Neural progenitor cell (in vitro differentiated cells): ENCODE results near the gene MYH3. TPM values are rescaled to one million over a fixed set of nuclear protein-coding genes. Genes with fewer than 3 reads are reported as not detected.
"Not testable (repeated sequence)": the region's sequence is repeated elsewhere in the genome, so short reads cannot be mapped to it uniquely, and the experiment has no call there.

Experiments
- DNase-seq: peaks from one replicate; pipeline ENCODE4 v3.0.0-alpha.2; 2016; ENCODE audit warnings: low spot score
- H2AFZ ChIP-seq: fragments of 200-600 bp; sonication (generic); replicated peaks from 2 replicates; pipeline ENCODE4 v1.6.1; 2016; ENCODE audit warnings: antibody characterized with exemption
- H3F3A ChIP-seq: fragments of 200-600 bp; sonication (generic); 2 replicates; pipeline ENCODE4 v1.6.1; 2016; ENCODE audit warnings: antibody characterized with exemption, low read depth
- H3K27ac ChIP-seq: fragments of 200-600 bp; sonication (generic); 2 replicates; pipeline ENCODE4 v1.5.1; 2016; ENCODE audit warnings: mild to moderate bottlenecking
- H3K27me3 ChIP-seq: fragments of 200-600 bp; sonication (generic); 2 replicates; pipeline ENCODE4 v1.6.1; 2016; ENCODE audit warnings: mild to moderate bottlenecking, moderate library complexity
- H3K36me3 ChIP-seq: fragments of 200-600 bp; sonication (generic); 2 replicates; pipeline ENCODE4 v1.5.1; 2016
- H3K4me1 ChIP-seq: fragments of 200-600 bp; sonication (generic); 2 replicates; pipeline ENCODE4 v1.6.1; 2016; ENCODE audit warnings: mixed run types
- H3K4me2 ChIP-seq: fragments of 200-600 bp; sonication (generic); 2 replicates; pipeline ENCODE4 v1.6.1; 2016
- H3K4me3 ChIP-seq: fragments of 200-600 bp; sonication (generic); 2 replicates; pipeline ENCODE4 v1.5.1; 2016
- H3K79me2 ChIP-seq: fragments of 200-600 bp; sonication (generic); 2 replicates; pipeline ENCODE4 v1.6.1; 2016; ENCODE audit warnings: low read depth
- H3K9ac ChIP-seq: fragments of 200-600 bp; sonication (generic); 2 replicates; pipeline ENCODE4 v1.6.1; 2016
- H3K9me3 ChIP-seq: fragments of 200-600 bp; sonication (generic); 2 replicates; pipeline ENCODE4 v1.5.1; 2016; ENCODE audit warnings: low read depth
- H4K20me1 ChIP-seq: fragments of 200-600 bp; sonication (generic); 2 replicates; pipeline ENCODE4 v1.6.1; 2016; ENCODE audit warnings: low read depth
- H3K27ac Mint-ChIP-seq: 3 replicates; pipeline ENCODE4 v1.8.0; 2021; ENCODE audit warnings: mixed read lengths
- H3K27me3 Mint-ChIP-seq: 2 replicates; pipeline ENCODE4 v1.8.0; 2022; ENCODE audit warnings: low read depth, mild to moderate bottlenecking, inconsistent platforms, moderate library complexity, mixed read lengths; ENCODE audit not compliant: insufficient read depth
- H3K36me3 Mint-ChIP-seq: 3 replicates; pipeline ENCODE4 v1.8.0; 2021; ENCODE audit warnings: mixed read lengths
- H3K4me1 Mint-ChIP-seq: 3 replicates; pipeline ENCODE4 v1.8.0; 2021; ENCODE audit warnings: mixed read lengths
- H3K4me3 Mint-ChIP-seq: 3 replicates; pipeline ENCODE4 v1.8.0; 2021; ENCODE audit warnings: mild to moderate bottlenecking, moderate library complexity, mixed read lengths
- H3K9me3 Mint-ChIP-seq: 3 replicates; pipeline ENCODE4 v1.8.0; 2020; ENCODE audit warnings: mixed read lengths
- CTCF ChIP-seq: fragments of 200-600 bp; sonication (generic); IDR thresholded peaks from 2 replicates; pipeline ENCODE4 v1.5.1; 2017; ENCODE audit warnings: antibody characterized with exemption, mild to moderate bottlenecking
- EZH2 ChIP-seq: fragments of 200-600 bp; sonication (generic); IDR thresholded peaks from 2 replicates; pipeline ENCODE4 v1.6.1; 2017; ENCODE audit warnings: antibody characterized with exemption, mild to moderate bottlenecking, moderate library complexity
- EZH2phosphoT487 ChIP-seq: fragments of 200-600 bp; sonication (generic); IDR thresholded peaks from 2 replicates; pipeline ENCODE4 v1.6.1; 2017; ENCODE audit warnings: antibody characterized with exemption
- total RNA-seq: library from RNA; depleted of rRNA; stranded (reverse); fragments of >200 nt; gene quantifications from 2 replicates; pipeline ENCODE4 v1.2.3, GENCODE V29; 2015; ENCODE audit warnings: low replicate concordance

The MYH3 gene
- total RNA-seq, 1 donor from 2014 or later = 0.36 TPM

DNA sequence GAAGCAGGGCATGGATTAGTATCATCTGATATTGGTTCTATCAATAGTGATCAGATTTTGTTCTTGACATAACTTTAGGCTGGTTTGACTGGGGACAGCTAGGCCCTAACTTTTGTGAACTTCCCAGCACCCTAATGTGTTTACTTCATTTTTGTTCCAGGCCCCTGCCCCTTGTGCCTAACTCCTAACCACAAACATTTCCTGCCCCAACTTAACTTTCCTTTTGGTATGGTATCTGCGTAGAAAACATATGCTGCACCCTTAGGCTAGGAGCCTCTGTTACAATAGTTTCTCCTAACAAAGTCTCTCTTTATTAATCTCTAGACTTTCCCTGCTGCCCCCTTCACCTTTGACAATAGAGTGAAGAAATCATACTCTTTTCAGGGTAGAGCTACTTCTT, 42.7 kb upstream of the MYH3 start:
- H3K9me3 ChIP-seq = no peaks in the 10 kb centered on the region
- DNase-seq = no peak
- no peaks in the 10 kb centered on the region for H3F3A ChIP-seq
- H3K4me2 ChIP-seq = no peak overlapping the region
- no peak for TF ChIP-seq EZH2
- TF ChIP-seq CTCF = no peak
- no peak for TF ChIP-seq EZH2phosphoT487
- peaks cover 9% of the 10 kb centered on the region for H3K4me1 Mint-ChIP-seq
- H3K4me3 ChIP-seq = no peak overlapping the region
- no peaks in the 10 kb centered on the region for H3K9me3 Mint-ChIP-seq
- no peaks in the 10 kb centered on the region for H3K36me3 Mint-ChIP-seq
- H3K27ac ChIP-seq = no peak overlapping the region
- peaks cover 3% of the 10 kb centered on the region for H3K36me3 ChIP-seq
- no peak overlapping the region for H2AFZ ChIP-seq
- peaks cover 61% of the 10 kb centered on the region for H3K79me2 ChIP-seq
- H3K27ac Mint-ChIP-seq = no peak overlapping the region
- no peaks in the 10 kb centered on the region for H4K20me1 ChIP-seq
- H3K4me1 ChIP-seq = peaks cover 10% of the 10 kb centered on the region
- no peaks in the 10 kb centered on the region for H3K27me3 ChIP-seq
- H3K27me3 Mint-ChIP-seq = no peaks in the 10 kb centered on the region
- no peak overlapping the region for H3K9ac ChIP-seq
- peak overlapping the region; percentile 10 for H3K4me3 Mint-ChIP-seq

- Mint-ChIP-seq H3K4me3 (peak overlapping the region; percentile 96), H3K4me1 (peaks cover 9% of the 10 kb centered on the region), H3K27ac (peak overlapping the region; percentile 91), H3K9me3 (no peaks in the 10 kb centered on the region), H3K36me3 (no peaks in the 10 kb centered on the region), H3K27me3 (no peaks in the 10 kb centered on the region)
- H4K20me1 ChIP-seq = no peaks in the 10 kb centered on the region
- H3K79me2 ChIP-seq = peaks cover 76% of the 10 kb centered on the region
- peak overlapping the region; percentile 18 for H3K9ac ChIP-seq
- H3F3A ChIP-seq = no peaks in the 10 kb centered on the region
- peak overlapping the region; percentile 85 for H3K4me2 ChIP-seq
- peak overlapping the region; percentile 38 for H3K27ac ChIP-seq
- no peaks in the 10 kb centered on the region for H3K9me3 ChIP-seq
- TF ChIP-seq CTCF = no peak
- no peak for TF ChIP-seq EZH2phosphoT487
- no peak for TF ChIP-seq EZH2
- no peaks in the 10 kb centered on the region for H3K36me3 ChIP-seq
- H3K4me3 ChIP-seq = peak overlapping the region; percentile 91
- no peaks in the 10 kb centered on the region for H3K27me3 ChIP-seq
- H2AFZ ChIP-seq = peak overlapping the region; percentile 66
- H3K4me1 ChIP-seq = peaks cover 10% of the 10 kb centered on the region
- no peak for DNase-seq
Measured at GRCh38 chr17:10698096-10698818, 41.1 kb upstream of the MYH3 start.

GRCh38 chr17:10697092-10698081, 40.3 kb upstream of the MYH3 start, which contains the start of the genes ADPRM and SCO1:
Gene ADPRM (plus strand): TSS chr17:10697594. CDS start chr17:10704927, 7,333 bp downstream.
Gene SCO1 (minus strand): TSS chr17:10697533. CDS start chr17:10697507, 26 bp downstream.
- no peaks in the 10 kb centered on the region for H3K9me3 Mint-ChIP-seq
- H3K9me3 ChIP-seq = no peaks in the 10 kb centered on the region
- peak within 1 kb of the TSS; percentile 85 for H3K4me2 ChIP-seq
- peak within 1 kb of the TSS; percentile 91 for H3K27ac Mint-ChIP-seq
- peak within 1 kb of the TSS; percentile 91 for H3K4me3 ChIP-seq
- no peaks in the 10 kb centered on the region for H3K27me3 ChIP-seq
- peak; percentile 98 for DNase-seq
- H3K36me3 ChIP-seq = no peaks in the 10 kb centered on the region
- peak within 1 kb of the TSS; percentile 66 for H2AFZ ChIP-seq
- TF ChIP-seq CTCF (peak; percentile 54), EZH2phosphoT487 (no peak)
- peak within 1 kb of the TSS; percentile 96 for H3K4me3 Mint-ChIP-seq
- peaks cover 9% of the 10 kb centered on the region for H3K4me1 Mint-ChIP-seq
- peaks cover 10% of the 10 kb centered on the region for H3K4me1 ChIP-seq
- H3K79me2 ChIP-seq = peaks cover 83% of the 10 kb centered on the region
- peak within 1 kb of the TSS; percentile 38 for H3K27ac ChIP-seq
- peak within 1 kb of the TSS; percentile 67 for H3K9ac ChIP-seq
- H3K27me3 Mint-ChIP-seq = no peaks in the 10 kb centered on the region
- H3F3A ChIP-seq = no peaks in the 10 kb centered on the region
- H3K36me3 Mint-ChIP-seq = no peaks in the 10 kb centered on the region
- peaks cover 7% of the 10 kb centered on the region for H4K20me1 ChIP-seq

DNA sequence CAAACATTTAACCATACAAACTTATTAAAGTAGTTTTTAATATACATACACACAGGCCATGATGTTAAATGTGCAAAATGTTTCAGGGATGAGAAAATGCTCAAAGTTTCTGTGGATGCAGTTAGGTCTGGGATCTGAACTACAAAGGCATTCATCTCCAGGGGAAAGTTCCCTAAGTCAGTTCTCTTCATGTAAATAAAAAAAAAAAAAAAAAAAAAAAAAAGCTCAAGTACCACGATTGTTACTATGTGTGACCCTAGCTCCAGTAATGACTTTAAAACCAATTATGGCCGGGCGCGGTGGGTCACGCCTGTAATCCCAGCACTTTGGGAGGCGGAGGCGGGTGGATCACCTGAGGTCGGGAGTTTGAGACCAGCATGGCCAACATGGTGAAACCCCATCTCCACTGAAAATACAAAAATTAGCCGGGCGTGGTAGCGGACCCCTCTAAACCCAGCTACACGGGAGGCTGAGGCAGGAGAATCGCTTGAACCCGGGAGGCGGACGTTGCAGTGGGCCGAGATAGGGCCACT, 38.8 kb upstream of the MYH3 start:
- Histone ChIP-seq H3K79me2 (peaks cover 91% of the 10 kb centered on the region), H3K4me3 (peak overlapping the region; percentile 91), H3K4me2 (peak overlapping the region; percentile 85), H3K9ac (peak overlapping the region; percentile 67), H4K20me1 (peaks cover 15% of the 10 kb centered on the region)
- not testable (repeated sequence) for H3K9me3 Mint-ChIP-seq, H3K4me1 Mint-ChIP-seq, H2AFZ ChIP-seq, H3K36me3 ChIP-seq, H3K4me1 ChIP-seq, H3F3A ChIP-seq, H3K27me3 ChIP-seq, H3K27me3 Mint-ChIP-seq, H3K9me3 ChIP-seq, H3K36me3 Mint-ChIP-seq, DNase-seq, H3K27ac Mint-ChIP-seq, H3K27ac ChIP-seq
- H3K4me3 Mint-ChIP-seq = peak overlapping the region; percentile 96
